A673 (cell line): ENCODE results near the gene RAB2B. TPM values are rescaled to one million over a fixed set of nuclear protein-coding genes. Genes with fewer than 3 reads are reported as not detected.

ENCODE experiments used
- BruUV-seq: library from RNA; stranded (reverse); fragments of 400-500 nt; replicated peaks from 2 replicates; lab custom pipeline; 2021; lab: Mats Ljungman, UMichigan
- CTCF ChIA-PET: fragments of 300-600 bp; sonication (Branson Sonifier 250); formaldehyde crosslinking; loops from one replicate; lab custom pipeline; 2022; ENCODE audit warnings: antibody characterized with exemption; lab: Charles Lee
- POLR2A ChIA-PET: fragments of 300-600 bp; sonication (Branson Sonifier 250); formaldehyde crosslinking; loops from one replicate; lab custom pipeline; 2022; ENCODE audit warnings: antibody characterized with exemption; ENCODE audit not compliant: low non-redundant PET; lab: Charles Lee
- DNase-seq: peaks from one replicate; pipeline ENCODE4 v3.0.0-alpha.2; 2015; ENCODE audit warnings: low spot score
- H3K27ac ChIP-seq: fragments of 200-600 bp; sonication (generic); 2 replicates; pipeline ENCODE4 v1.5.1; 2016; ENCODE audit warnings: mixed run types, low read depth, mild to moderate bottlenecking, mixed read lengths, antibody characterized with exemption, low read length; ENCODE audit not compliant: poor library complexity, severe bottlenecking
- H3K27me3 ChIP-seq: fragments of 200-600 bp; sonication (generic); replicated peaks from 2 replicates; pipeline ENCODE4 v1.6.1; 2017; ENCODE audit warnings: mixed run types, low read depth, mild to moderate bottlenecking, mixed read lengths, antibody characterized with exemption, low read length; ENCODE audit not compliant: insufficient read depth, poor library complexity
- H3K36me3 ChIP-seq: fragments of 200-600 bp; sonication (generic); 2 replicates; pipeline ENCODE4 v1.6.1; 2016; ENCODE audit warnings: mixed run types, mild to moderate bottlenecking, mixed read lengths, antibody characterized with exemption, low read length; ENCODE audit not compliant: insufficient read depth, poor library complexity, severe bottlenecking
- H3K4me1 ChIP-seq: fragments of 200-600 bp; sonication (generic); 2 replicates; pipeline ENCODE4 v1.6.1; 2017; ENCODE audit warnings: mixed run types, mild to moderate bottlenecking, mixed read lengths, antibody characterized with exemption, low read length; ENCODE audit not compliant: insufficient read depth, poor library complexity, severe bottlenecking
- H3K4me3 ChIP-seq: fragments of 200-600 bp; sonication (generic); 2 replicates; pipeline ENCODE4 v1.5.1; 2016; ENCODE audit warnings: low read depth, mixed run types, mild to moderate bottlenecking, mixed read lengths, low read length; ENCODE audit not compliant: poor library complexity, severe bottlenecking
- H3K9me3 ChIP-seq: fragments of 200-600 bp; sonication (generic); 2 replicates; pipeline ENCODE4 v1.6.1; 2016; ENCODE audit warnings: mixed run types, low read depth, mild to moderate bottlenecking, mixed read lengths, antibody characterized with exemption, low read length; ENCODE audit not compliant: poor library complexity, severe bottlenecking
- EZH2 ChIP-seq: fragments of 200-600 bp; sonication (generic); IDR thresholded peaks from 2 replicates; pipeline ENCODE4 v1.6.1; 2017; ENCODE audit warnings: borderline replicate concordance, low read depth, mild to moderate bottlenecking, mixed read lengths, antibody characterized with exemption, low read length; ENCODE audit not compliant: poor library complexity, severe bottlenecking
- intact Hi-C: fragments of 100-400 bp; cut with micrococcal nuclease; formaldehyde crosslinking; loops from one replicate; pipeline ENCODE4 v1.10.0; 2022; ENCODE audit not compliant: unreplicated experiment
- total RNA-seq: library from RNA; stranded (reverse); gene quantifications from 2 replicates; pipeline ENCODE4 v1.2.3, GENCODE V29; 2021
- TF ChIP-seq, protein P1 (sequence below): fragments of 300-800, 200-600 bp; sonication (generic); conservative IDR thresholded peaks from 2 replicates; pipeline ENCODE4 v1.5.1; 2017; ENCODE audit warnings: low read depth, mild to moderate bottlenecking, antibody characterized with exemption, low read length, moderate library complexity, mixed read lengths

RAB2B gene
- total RNA-seq, 1 experiment from 2014 or later = 37.1 TPM

- Histone ChIP-seq H3K4me3 (no peak overlapping the region), H3K4me1 (no peaks in the 10 kb centered on the region), H3K36me3 (peaks cover 95% of the 10 kb centered on the region), H3K9me3 (no peaks in the 10 kb centered on the region), H3K27ac (no peak overlapping the region), H3K27me3 (no peaks in the 10 kb centered on the region)
- no peak for TF ChIP-seq EZH2
- TF ChIP-seq, protein P1, sequence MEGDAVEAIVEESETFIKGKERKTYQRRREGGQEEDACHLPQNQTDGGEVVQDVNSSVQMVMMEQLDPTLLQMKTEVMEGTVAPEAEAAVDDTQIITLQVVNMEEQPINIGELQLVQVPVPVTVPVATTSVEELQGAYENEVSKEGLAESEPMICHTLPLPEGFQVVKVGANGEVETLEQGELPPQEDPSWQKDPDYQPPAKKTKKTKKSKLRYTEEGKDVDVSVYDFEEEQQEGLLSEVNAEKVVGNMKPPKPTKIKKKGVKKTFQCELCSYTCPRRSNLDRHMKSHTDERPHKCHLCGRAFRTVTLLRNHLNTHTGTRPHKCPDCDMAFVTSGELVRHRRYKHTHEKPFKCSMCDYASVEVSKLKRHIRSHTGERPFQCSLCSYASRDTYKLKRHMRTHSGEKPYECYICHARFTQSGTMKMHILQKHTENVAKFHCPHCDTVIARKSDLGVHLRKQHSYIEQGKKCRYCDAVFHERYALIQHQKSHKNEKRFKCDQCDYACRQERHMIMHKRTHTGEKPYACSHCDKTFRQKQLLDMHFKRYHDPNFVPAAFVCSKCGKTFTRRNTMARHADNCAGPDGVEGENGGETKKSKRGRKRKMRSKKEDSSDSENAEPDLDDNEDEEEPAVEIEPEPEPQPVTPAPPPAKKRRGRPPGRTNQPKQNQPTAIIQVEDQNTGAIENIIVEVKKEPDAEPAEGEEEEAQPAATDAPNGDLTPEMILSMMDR = peak; percentile 74
- peak; percentile 85 for DNase-seq
- intact Hi-C loops = loop anchor here (1.0 kb wide), 1 partner anchor 58 kb away; no protein-coding TSS in a partner anchor
- ChIA-PET POLR2A (interaction anchor here (0.6 kb wide), 1 partner anchor 82 kb away, joined by 3 read pairs; no protein-coding TSS in a partner anchor), CTCF (interaction anchor here (0.5 to 1.7 kb wide), 9 partner anchors 12 to 1019 kb away, joined by 3 to 34 read pairs (median 4); partner anchors contain the start of genes METTL3 and SALL2)
- no TSS peak for BruUV-seq
Measured at GRCh38 chr14:21498540-21499526, 22.1 kb upstream of the RAB2B start.

GRCh38 chr14:21496453-21496852, 19.7 kb upstream of the RAB2B start:
- BruUV-seq = no TSS peak
- CTCF ChIA-PET = no interaction called here
- POLR2A ChIA-PET = no interaction called here

More at GRCh38 chr14:21496453-21496852, 19.7 kb upstream of the RAB2B start:
- Histone ChIP-seq H3K27ac (no peak overlapping the region), H3K27me3 (no peaks in the 10 kb centered on the region), H3K4me1 (no peaks in the 10 kb centered on the region), H3K4me3 (no peak overlapping the region), H3K9me3 (no peaks in the 10 kb centered on the region), H3K36me3 (peaks cover 87% of the 10 kb centered on the region)
- no peak for DNase-seq
- intact Hi-C loops = no loop called here
- TF ChIP-seq, protein P1 = no peak
- TF ChIP-seq EZH2 = no peak
